HL-60/S4 treated with phorbol 12-myristate 13-acetate at 8.2 ng/mL for 4 days and 3 days (cell line): Measurements from ENCODE around the gene NFATC1.

Source experiments
- in situ Hi-C: fragments of 300-500 bp; cut with MboI; formaldehyde crosslinking; loops from 2 replicates; pipeline ENCODE4 v1.15.0; 2022; ENCODE audit warnings: low sequenced_read_pairs

The NFATC1 gene

DNA sequence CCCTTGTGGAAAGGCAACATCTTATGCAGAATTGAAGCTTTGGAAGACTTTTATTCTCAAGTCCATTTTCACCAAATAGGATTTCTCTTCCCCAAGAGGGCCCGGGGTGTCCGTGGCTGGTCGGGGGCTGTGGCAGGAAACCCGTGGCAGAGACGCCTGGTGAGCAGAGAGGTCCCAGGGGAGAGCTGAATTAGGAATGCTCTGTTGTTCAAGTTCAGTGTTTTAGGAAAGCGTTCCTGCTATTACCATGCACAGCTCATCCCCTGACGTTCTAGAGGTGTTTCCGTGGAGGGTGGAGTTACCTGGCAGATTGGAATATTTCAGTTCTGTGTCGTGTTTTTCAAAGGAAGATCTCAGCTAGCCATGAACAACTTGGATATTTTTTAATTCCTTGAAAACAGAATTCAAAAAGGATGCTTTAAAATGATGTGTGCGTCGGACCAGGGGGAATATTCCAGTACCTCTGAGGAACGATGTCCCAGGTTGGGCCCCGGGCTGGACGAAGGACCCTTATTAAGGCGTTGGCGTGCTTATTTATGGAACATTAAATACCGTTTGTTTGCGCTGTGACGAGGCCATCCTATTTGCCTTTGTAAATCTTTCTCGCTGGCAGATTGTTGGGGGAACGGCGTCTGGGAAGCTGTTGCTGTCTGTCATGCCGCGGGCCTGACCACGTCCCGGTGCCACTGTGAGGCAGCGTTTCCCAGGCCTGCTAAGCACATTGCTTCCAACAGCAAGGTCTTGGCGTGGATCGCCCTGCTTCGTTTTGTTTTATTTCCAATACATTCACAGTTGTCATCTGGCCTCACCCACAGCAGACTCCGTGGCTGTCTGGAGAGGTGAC, 8.2 kb downstream of the NFATC1 start:
- in situ Hi-C loops, result loop anchor here (10.0 to 25.0 kb wide), 2 partner anchors 108 to 241 kb away; no protein-coding TSS in a partner anchor

DNA sequence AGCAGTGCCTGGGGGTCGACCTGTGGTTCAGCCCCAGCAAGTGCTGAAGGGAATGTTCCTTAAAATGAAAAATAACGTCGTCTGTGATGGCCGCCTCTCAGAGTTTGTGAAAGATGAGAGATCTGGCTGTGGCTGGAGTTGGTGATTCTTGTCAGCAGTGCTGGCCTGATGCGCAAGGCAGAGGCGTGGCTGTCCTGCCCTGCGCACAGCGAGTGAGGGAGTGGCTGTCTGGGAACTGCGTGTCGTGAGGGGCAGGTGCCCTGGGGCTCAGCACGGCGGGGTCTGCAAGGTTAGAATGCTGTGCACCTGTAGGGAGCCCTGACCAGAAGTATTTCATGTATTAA, 8.8 kb downstream of the NFATC1 start:
- in situ Hi-C loops, result loop anchor here (10.0 to 25.0 kb wide), 2 partner anchors 108 to 240 kb away; no protein-coding TSS in a partner anchor

DNA sequence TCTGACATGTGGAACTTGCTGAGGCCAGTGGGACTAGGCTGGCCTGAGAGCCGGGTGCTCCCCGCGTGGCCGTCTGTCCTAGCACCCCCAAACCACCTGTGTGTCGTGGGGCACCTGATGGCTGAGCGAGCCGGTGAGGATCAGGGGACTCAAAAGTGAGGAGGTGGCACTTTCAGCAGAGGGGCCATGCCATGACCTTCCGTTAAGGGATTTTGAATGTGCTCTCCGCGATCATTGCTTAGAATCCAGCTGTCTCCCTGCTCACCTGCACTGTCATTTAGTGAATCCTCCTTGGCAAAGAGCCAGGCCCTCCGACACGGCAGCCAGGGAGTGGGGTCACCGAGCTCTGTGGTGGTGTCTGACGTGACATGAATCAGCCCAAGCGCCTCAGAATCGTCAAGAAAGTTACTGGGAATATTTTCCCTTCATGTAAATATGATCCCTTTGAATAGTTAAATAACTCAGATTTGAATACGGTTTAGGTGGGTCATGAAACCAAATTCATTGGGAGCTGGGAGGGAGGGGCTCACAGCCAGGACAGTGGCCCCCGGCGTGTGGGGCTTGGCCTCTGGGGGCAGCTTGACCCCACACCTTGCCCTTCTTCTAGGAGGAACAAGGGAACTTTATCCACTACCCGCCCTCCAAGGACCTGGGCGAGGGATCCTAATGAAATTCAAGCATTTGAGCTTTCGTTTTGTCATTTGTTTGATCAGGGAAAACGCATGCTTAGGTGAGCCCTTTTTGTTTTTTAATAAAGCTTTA, 9.5 kb downstream of the NFATC1 start:
- in situ Hi-C loops, result loop anchor here (10.0 to 25.0 kb wide), 2 partner anchors 107 to 240 kb away; no protein-coding TSS in a partner anchor

DNA sequence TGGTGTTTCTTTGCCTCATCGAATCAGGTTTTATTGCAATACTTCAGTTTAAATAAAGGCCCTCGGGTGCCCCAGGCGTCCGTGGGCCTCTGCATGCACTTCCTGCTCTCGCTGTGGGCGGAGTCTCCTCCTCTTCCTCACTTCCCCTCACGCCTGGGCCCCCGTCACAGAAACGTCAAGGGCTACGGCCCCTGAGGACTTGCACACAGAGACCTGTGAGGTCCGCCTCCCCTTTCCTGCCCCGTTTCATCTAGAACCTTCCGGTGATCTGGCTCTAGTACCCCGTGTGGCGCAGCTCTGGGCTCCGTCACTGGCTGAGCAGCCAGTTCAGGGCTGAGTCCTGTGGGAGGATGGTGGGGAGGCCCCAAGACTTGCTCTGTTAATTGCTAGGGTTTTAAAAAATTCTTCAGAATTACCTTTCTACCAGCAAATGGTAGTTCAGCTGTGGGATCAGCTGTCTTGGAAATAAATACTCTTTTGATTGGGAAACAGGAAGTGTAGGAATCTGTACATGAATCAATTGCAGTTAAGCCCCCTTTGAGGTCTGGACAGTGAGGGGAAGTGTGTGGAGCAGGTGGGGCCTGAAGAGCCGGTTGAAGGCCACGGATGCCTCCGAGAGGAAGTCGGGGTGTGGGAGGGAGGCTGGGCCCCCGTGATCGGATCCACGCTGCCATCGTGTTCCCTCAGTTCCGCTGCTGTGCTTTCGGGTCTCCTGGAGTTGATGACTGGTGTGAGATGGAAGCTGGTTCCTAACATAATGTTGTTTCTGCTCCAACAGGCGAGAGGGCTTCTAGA, 10.2 kb downstream of the NFATC1 start:
- in situ Hi-C loops, result loop anchor here (10.0 to 25.0 kb wide), 2 partner anchors 106 to 239 kb away; no protein-coding TSS in a partner anchor

DNA sequence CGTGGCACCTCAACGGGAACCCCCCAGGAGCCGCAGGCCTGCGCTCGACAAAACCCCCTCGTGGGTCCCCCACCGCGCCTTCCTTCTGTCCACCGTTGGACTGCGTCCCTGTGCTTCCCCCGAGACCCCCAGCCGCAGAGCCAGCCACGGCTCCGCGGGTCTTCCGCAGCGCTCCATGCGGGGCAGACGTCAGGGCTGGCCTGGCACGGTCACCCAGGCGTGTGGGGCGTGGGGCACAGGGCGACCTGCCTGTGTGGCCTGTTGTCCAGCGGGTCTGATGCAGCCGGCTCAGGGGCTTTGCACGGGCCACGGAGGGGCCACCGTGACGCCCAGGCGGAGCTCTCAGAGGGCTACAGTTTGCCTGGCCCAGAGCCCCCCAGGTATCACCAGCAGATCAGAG, 11.0 kb downstream of the NFATC1 start:
- in situ Hi-C loops, result loop anchor here (10.0 to 25.0 kb wide), 2 partner anchors 106 to 238 kb away; no protein-coding TSS in a partner anchor

DNA sequence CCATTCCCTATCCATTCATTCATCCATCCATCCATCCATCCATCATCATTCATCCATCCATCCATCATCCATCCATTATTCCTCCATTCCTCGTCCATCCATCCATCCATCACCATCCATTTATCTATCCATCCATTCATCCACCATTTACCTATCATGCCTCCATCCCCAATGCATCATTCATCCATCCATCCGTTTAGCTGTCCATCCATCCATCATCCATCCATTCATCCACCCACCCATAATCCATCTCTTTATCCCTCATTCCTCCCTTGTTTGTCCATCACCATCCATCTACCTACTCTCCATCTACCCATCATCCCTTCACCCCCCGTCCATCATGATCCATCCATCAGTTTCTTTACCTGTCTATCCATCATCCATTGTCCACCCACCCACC, 13.6 kb downstream of the NFATC1 start:
- in situ Hi-C loops, result loop anchor here (10.0 to 25.0 kb wide), 2 partner anchors 103 to 235 kb away; no protein-coding TSS in a partner anchor

DNA sequence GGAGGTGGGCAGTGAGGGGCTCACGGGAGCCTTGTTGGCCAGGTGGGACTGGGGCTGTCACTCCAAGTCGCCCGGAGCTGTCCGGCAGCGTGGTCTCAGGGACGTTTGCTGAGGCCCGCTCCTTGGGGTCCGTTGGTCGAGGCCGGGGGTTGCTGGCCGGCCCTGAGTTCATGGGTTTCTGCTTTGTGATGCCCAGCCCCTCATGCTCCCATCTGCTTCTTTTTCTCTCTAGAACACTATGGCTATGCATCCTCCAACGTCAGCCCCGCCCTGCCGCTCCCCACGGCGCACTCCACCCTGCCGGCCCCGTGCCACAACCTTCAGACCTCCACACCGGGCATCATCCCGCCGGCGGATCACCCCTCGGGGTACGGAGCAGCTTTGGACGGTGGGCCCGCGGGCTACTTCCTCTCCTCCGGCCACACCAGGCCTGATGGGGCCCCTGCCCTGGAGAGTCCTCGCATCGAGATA, 14.5 kb downstream of the NFATC1 start:
- in situ Hi-C loops, result loop anchor here (25.0 kb wide), 1 partner anchor 102 kb away; no protein-coding TSS in a partner anchor

DNA sequence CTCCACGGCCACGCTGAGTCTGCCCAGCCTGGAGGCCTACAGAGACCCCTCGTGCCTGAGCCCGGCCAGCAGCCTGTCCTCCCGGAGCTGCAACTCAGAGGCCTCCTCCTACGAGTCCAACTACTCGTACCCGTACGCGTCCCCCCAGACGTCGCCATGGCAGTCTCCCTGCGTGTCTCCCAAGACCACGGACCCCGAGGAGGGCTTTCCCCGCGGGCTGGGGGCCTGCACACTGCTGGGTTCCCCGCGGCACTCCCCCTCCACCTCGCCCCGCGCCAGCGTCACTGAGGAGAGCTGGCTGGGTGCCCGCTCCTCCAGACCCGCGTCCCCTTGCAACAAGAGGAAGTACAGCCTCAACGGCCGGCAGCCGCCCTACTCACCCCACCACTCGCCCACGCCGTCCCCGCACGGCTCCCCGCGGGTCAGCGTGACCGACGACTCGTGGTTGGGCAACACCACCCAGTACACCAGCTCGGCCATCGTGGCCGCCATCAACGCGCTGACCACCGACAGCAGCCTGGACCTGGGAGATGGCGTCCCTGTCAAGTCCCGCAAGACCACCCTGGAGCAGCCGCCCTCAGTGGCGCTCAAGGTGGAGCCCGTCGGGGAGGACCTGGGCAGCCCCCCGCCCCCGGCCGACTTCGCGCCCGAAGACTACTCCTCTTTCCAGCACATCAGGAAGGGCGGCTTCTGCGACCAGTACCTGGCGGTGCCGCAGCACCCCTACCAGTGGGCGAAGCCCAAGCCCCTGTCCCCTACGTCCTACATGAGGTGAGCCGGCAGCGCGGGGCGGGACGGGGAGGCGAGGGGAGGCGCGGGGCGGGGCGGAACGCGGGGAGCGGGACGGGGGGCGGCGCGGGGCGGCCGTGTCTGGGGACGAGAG, 15.2 kb downstream of the NFATC1 start:
- in situ Hi-C loops, result loop anchor here (25.0 kb wide), 1 partner anchor 101 kb away; no protein-coding TSS in a partner anchor

DNA sequence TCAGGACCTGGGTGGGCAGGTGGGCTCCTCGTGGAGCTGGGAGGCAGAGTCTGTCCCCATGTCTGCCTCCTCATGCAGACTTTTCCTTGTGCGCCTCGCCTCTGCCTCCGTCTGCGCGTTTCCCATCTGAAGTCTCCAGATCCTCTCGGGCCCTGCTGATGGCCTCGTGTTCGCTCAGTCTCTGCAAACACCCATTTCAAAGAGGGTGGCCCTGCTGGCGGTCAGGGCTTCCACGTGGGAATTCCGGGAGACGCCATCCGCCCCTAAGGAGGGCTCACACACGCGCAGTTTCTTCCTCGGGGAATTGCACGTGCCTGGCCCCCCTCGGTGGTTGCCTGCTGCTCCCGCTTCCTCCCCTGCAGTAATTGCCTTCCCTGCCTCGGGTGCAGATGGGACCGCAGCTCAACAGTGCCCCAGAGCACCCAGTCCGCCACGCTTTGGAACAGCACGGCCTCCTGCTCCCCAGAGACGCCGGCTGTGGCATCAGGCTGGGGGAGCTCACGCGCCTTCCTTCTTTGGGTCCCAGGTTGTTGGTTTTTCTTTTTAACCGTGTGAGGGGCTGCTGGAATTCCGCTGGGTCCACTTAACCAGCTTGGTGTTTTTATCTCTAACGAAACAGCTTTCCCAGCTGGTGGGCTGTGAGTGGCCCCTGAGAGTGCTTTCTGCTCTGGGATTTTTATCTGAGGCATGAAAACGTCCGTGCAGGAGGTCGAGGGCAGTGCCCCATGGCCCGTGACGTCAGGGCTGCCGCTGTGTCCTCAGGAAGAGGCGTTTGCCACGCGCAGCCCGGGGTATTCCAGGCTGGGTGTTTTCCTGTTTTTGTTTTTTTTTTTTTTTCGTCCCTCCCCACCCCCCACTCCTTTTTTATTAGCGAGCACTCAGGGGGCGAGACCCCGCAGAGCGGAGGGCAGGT, 16.1 kb downstream of the NFATC1 start:
- in situ Hi-C loops, result loop anchor here (25.0 kb wide), 1 partner anchor 100 kb away; no protein-coding TSS in a partner anchor

DNA sequence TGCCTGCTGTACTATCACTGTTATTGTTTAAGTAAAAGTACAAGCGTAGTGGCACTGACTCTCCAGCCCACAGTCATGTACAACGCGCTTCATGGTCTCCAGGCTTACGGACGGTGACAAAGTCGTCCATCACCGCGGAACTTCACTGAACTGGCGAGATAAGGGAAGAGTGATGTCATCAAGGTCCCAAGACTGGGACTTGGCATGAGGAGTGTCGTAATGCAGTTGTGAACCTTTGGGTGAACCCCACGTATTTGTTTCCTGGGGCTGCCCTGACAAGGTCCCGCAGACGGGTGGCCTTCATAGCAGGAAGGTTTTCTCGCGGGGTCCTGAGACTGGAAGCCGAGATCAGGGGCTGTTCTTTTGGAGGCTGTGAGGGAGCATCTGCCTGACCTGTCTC, 17.3 kb downstream of the NFATC1 start:
- in situ Hi-C loops, result loop anchor here (25.0 kb wide), 1 partner anchor 99 kb away; no protein-coding TSS in a partner anchor

DNA sequence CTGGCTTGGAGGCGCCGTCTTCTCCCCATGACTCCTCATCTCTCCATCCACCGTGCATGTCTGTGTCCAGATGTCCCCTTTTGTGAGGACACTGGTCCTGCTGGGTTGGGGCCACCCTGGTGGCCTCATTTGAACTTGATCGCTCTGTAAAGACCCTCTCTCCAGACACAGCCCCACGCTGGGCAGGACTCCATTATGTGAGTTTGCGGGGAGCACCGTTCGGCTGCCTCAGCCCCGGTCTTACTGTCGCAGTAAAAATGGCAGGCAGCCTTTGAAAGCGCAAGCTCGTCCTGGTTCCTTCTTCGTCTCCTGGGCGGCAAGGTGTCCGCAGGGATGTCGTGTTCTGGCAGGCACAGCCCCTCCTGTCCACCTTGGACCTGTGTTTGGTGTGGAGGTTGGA, 17.7 kb downstream of the NFATC1 start:
- in situ Hi-C loops, result loop anchor here (25.0 kb wide), 1 partner anchor 99 kb away; no protein-coding TSS in a partner anchor

DNA sequence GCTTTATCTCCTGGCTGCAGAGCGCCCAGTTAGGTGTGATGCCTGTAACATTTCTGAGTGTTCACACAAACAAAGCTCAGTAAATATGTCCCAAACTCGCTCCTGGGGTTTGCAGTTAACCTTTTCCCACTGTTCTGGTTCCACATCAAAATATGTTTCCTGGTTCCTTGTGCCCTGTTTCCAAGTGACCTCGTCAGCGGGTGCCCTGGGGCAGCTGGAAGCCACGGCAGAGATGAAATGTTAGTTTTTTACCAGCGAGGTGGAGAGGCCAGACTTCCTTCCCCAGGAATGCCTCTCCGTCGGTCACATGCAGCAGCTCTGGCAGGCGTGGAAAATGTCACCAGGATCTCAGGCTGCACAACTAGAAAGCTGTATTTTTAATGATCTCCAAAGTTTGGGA, 18.2 kb downstream of the NFATC1 start:
- in situ Hi-C loops, result loop anchor here (25.0 kb wide), 1 partner anchor 98 kb away; no protein-coding TSS in a partner anchor

DNA sequence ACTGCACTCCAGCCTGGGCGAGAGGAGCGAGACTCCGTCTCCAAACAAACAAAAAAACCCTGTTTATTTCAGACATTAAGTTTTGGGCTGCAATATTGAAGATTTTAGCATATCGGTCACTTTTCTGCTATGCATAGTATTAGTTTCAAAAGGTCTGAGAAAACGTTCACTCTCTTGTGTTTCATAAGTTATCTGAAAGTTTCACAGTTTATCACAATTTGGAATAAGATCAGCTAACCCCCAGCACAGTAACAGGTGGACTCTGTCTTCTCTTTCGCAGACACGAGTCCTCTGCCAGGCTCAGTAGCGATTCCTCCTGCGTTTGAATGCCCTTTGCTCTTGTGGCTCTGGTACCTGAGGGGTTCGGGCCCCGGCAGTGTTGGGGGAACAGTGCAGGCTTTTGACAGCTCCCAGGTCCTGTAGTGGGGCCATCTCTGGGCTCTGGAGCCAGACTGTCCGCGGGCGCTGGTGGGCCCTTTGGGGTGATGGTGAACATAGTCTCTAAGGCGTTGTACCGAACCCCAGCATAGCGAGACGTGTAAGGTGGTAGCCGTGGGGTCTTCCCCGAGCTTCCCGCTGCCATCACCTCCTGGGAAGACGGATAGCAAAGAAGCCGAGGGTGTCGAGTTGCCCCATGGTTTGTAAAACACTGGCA, 20.4 kb downstream of the NFATC1 start:
- in situ Hi-C loops, result loop anchor here (25.0 kb wide), 1 partner anchor 96 kb away; no protein-coding TSS in a partner anchor

DNA sequence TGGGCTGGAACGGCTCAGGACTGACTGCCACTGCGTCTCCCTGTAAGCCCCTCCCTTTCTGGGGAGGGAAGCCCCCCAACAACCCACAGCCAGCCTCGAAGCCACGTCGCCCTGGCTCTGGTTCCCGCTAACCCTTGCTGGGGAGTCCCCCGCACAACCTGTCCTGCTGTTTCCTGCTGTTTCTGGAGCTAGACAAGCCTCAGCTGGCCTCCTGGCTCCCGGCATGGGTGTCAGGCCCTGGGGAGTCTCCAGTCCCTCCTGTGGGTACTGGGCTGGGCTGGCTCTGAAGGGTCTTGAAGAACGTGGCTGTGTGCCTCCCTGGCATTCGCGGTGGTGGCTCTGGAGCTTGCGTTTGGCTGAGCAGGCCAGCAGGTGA, 20.9 kb downstream of the NFATC1 start:
- in situ Hi-C loops, result loop anchor here (25.0 kb wide), 1 partner anchor 96 kb away; no protein-coding TSS in a partner anchor

DNA sequence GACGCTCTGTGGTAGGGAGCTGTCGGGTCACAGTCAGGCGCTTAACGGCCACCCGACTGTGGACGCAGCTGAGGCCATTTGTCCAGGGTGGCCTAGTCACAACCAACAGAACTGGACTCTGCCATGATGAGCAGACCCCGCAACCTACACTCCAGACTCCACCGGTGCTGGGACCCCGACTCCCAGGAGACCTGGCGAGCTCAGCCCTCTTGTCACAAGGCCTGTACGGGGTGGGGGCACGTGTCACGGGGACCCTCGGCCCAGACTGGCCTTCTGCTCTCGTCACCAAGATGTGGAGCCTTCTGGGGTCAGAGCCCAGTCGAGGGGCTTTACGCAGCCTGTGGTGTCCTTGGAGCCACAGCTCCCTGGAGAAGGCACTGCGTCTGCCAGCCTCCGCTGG, 22.5 kb downstream of the NFATC1 start:
- in situ Hi-C loops, result loop anchor here (25.0 kb wide), 1 partner anchor 94 kb away; no protein-coding TSS in a partner anchor

DNA sequence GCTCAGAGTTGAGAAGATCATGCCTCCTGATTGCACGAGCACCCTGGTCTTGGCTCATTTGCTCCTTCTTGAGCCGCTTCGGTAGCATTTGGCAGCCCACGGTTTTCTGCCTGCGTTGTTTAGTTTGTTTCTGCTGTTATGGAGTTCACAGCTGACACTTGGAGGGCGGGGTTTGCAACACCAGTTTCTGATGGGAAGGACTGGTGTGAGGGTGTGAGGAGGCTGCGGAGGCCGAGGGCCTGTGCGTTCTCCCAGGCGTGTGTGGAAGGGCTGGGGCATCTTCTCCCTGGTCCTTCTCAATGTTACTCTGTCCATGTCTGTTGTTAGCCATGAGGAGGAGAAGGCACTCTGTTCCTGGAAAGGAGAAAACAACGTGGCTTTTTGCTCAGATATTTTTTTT, 22.9 kb downstream of the NFATC1 start:
- in situ Hi-C loops, result loop anchor here (25.0 kb wide), 1 partner anchor 94 kb away; no protein-coding TSS in a partner anchor

DNA sequence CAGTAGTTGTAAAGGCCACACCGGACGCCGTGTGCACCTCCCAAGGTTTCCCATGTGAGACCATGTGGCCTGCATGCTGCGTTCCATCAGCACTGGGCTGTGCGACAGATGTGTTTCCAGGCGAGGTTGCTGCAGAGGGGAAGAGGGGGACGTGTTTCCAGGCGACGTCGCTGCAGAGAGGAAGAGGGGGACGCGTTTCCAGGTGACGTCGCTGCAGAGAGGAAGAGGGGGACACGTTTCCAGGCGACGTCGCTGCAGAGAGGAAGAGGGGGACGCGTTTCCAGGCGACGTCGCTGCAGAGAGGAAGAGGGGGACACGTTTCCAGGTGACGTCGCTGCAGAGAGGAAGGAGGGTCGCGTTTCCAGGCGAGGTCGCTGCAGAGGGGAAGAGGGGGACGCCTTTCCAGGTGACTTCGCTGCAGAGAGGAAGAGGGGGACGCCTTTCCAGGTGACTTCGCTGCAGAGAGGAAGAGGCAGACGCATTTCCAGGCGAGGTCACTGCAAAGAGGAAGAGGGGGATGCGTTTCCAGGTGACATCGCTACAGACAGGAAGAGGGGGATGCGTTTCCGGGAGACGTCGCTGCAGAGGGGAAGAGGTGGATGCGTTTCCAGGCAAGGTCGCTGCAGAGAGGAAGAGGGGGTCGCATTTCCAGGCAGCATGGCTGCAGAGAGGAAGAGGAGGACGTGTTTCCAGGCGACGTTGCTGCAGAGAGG, 24.5 kb downstream of the NFATC1 start:
- in situ Hi-C loops, result loop anchor here (25.0 kb wide), 1 partner anchor 92 kb away; no protein-coding TSS in a partner anchor
